ENCODE data around the gene CCDC12.

CCDC12 gene

DNA sequence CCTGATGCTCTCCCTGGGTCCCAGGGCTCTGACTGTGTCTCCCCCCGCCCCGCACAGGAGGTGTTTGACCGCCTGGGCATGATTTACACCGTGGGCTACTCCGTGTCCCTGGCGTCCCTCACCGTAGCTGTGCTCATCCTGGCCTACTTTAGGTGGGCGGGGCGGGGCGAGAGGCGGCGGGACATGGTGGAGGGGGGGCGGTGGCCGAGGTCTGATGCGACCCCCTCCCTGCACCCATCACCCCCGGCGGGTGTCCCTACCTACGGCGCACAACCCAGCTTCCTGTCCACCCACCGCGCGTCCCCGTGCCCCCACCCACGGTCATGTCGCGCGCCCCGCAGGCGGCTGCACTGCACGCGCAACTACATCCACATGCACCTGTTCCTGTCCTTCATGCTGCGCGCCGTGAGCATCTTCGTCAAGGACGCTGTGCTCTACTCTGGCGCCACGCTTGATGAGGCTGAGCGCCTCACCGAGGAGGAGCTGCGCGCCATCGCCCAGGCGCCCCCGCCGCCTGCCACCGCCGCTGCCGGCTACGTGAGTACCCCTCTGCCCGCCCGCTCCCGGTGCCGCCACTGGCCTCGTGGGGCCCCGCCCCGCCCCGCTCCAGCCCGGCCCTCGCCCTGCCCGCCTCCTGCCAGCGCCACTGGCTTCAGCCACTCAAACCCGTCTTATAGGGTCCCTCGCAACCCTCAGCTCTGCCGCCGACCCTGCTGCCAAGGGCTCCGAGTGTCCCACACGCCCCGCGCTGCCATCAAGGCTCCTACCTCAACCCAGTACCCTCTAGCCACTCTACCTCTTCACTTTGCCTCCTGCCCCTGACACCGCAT is 78.0 kb downstream of the CCDC12 start:
- peaks cover 3% of the 10 kb centered on the region for H3K36me3 Mint-ChIP-seq (ENCODE audit: insufficient read depth)
- peak overlapping the region; percentile 38 to 51 for H3K4me3 Mint-ChIP-seq
- DNase-seq (no peak), ATAC-seq (replicated peaks) (peak; percentile 41)
- no peak overlapping the region for H3K27ac Mint-ChIP-seq
- H3K9me3 Mint-ChIP-seq: no peaks in the 10 kb centered on the region
- H3K27me3 Mint-ChIP-seq: peaks cover 22 to 60% of the 10 kb centered on the region in 2 donors
- H3K4me1 Mint-ChIP-seq (ENCODE audit: low read depth in 2 of 2): peaks cover 6 to 9% of the 10 kb centered on the region in 2 donors

DNA sequence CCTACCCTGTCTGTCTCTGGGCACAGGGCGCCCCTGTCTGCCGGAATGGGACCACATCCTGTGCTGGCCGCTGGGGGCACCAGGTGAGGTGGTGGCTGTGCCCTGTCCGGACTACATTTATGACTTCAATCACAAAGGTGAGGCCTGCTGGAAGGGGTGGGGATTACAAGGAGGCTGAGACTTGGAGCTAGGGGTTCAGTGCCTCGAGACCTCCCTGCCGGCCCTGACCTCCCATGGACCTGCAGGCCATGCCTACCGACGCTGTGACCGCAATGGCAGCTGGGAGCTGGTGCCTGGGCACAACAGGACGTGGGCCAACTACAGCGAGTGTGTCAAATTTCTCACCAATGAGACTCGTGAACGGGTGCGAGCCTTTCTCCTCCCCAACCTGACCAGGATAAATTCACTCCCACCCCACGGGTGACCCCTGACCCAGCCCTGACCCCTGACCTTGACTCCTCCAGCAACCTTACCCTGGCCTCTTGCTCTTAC is 78.7 kb downstream of the CCDC12 start:
- Mint-ChIP-seq H3K4me3 (peak overlapping the region in 1 of 2 donors; percentile 43), H3K36me3 (ENCODE audit: insufficient read depth) (peaks cover 3% of the 10 kb centered on the region), H3K27me3 (peaks cover 27 to 67% of the 10 kb centered on the region in 2 donors), H3K4me1 (ENCODE audit: low read depth in 2 of 2) (peaks cover 6 to 11% of the 10 kb centered on the region in 2 donors), H3K9me3 (no peaks in the 10 kb centered on the region), H3K27ac (no peak overlapping the region)
- DNase-seq (no peak), ATAC-seq (replicated peaks) (no peak)

DNA sequence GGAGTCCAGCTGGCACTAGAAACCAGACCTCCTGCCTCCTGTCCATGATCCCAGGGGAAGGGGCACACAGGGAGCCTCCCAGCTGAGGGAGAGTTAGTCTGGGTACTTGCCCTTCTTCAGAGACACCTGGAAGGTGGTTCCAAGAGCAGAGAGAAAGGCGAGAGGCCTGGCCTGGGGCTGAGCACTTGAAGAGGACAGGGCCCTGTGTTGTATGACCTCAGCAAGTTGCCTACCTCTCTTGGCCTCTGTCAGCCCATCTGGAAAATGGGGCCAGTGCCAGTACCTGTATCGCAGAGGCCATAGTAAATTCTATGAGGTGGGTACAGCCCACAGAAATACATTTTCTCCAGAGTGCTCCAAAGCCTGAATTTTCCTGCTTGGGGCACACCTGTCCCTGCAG is 79.5 kb downstream of the CCDC12 start:
- Mint-ChIP-seq H3K4me1 (ENCODE audit: low read depth in 2 of 2) (peaks cover 6 to 18% of the 10 kb centered on the region in 2 donors), H3K4me3 (no peak overlapping the region), H3K27me3 (peaks cover 34 to 75% of the 10 kb centered on the region in 2 donors), H3K9me3 (no peaks in the 10 kb centered on the region), H3K27ac (no peak overlapping the region), H3K36me3 (ENCODE audit: insufficient read depth) (peaks cover 3% of the 10 kb centered on the region)
- DNase-seq (no peak), ATAC-seq (replicated peaks) (no peak)

DNA sequence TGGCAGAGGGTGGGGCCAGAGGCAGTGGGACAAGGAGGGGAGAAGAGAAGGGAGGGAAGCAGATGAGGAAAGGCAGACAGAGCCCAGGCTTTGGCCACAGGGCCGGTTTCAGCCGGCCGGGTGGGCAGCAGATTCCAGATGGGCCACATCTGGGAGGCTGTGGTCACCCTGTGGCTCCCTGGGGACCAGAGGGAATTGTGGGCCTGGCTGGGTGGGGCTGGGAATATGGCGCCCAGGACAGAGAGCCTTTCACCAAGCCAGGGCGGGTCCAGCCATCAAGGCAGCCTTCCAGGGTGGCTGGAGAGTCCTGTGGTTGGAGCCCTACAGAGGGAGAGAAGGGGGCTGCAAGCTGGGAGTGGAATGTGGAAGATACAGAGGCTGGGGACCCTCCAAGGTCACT is 80.2 kb downstream of the CCDC12 start:
- H3K27me3 Mint-ChIP-seq: peaks cover 41 to 82% of the 10 kb centered on the region in 2 donors
- H3K9me3 Mint-ChIP-seq: no peaks in the 10 kb centered on the region
- peaks cover 5% of the 10 kb centered on the region for H3K36me3 Mint-ChIP-seq (ENCODE audit: insufficient read depth)
- peaks cover 6 to 18% of the 10 kb centered on the region in 2 donors for H3K4me1 Mint-ChIP-seq (ENCODE audit: low read depth in 2 of 2)
- DNase-seq: no peak
- no peak for ATAC-seq (replicated peaks)
- no peak overlapping the region for H3K27ac Mint-ChIP-seq
- no peak overlapping the region for H3K4me3 Mint-ChIP-seq

DNA sequence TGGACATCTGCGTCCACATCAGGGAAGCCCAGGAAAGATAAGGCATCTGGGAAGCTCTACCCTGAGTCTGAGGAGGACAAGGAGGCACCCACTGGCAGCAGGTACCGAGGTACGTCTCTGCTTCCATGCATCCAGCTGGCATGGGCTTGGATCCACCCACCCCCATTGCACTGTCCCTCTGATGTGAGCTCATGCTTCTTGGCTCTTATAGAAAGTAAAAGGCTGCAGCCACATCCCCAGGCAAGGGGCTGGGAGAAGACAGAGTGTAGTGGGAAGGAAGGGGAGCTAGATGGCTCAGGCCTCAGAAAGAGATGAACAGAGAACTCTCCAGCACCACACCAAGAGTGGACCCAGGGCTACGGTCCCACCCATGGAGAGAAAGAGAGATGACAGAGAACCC is 80.8 kb downstream of the CCDC12 start:
- peaks cover 47 to 88% of the 10 kb centered on the region in 2 donors for H3K27me3 Mint-ChIP-seq
- H3K4me3 Mint-ChIP-seq: no peak overlapping the region
- peaks cover 8% of the 10 kb centered on the region for H3K36me3 Mint-ChIP-seq (ENCODE audit: insufficient read depth)
- ATAC-seq (replicated peaks) (no peak), DNase-seq (no peak)
- no peaks in the 10 kb centered on the region for H3K9me3 Mint-ChIP-seq
- no peak overlapping the region for H3K27ac Mint-ChIP-seq
- H3K4me1 Mint-ChIP-seq (ENCODE audit: low read depth in 2 of 2): peaks cover 6 to 18% of the 10 kb centered on the region in 2 donors

DNA sequence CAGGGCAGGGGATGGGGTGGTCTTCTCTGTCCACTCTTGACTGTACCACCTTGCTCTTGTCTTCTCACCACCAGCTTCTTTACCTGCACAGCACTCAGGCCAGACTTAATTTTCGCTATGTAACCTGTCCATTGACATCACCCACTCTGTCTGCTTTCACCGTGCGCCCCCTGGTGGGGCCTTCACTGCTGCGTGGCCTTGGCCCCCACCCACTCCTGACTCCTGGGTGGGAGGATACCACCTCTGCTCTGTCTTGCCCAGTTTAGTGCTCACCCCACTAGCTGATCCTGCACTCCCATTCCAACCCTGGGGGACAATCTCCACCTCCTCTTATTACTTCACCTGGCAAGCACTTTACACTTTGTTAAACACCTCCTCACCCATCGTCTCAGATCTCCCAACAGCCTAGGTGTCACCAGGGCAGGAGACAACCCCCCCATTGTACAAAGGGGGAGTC is 81.3 kb downstream of the CCDC12 start:
- DNase-seq (peak; percentile 79 to 81 (median 80)), ATAC-seq (replicated peaks) (peak; percentile 83)
- Mint-ChIP-seq H3K4me1 (ENCODE audit: low read depth in 2 of 2) (peaks cover 6 to 18% of the 10 kb centered on the region in 2 donors), H3K4me3 (no peak overlapping the region), H3K9me3 (no peaks in the 10 kb centered on the region), H3K36me3 (ENCODE audit: insufficient read depth) (peaks cover 8% of the 10 kb centered on the region), H3K27me3 (peaks cover 49 to 88% of the 10 kb centered on the region in 2 donors), H3K27ac (no peak overlapping the region)

DNA sequence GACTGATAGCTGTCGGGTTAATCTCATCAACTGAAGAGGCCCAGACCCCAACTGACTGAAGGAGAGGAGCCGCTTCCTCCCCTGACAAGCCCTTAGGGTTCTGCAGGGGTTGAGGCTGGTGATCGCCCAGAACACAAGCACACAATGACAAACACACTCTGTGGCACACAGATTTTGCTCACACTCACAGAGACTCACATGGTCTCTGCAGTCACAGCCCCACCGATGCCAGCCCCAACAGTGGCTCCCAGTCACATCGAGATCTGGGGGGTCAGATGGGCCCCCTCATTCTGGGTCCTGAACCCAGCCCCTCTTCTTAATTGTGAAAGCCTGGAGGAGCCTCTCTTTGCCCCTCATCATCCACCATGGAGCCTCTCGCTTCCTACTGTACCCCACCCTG is 82.3 kb downstream of the CCDC12 start:
- Mint-ChIP-seq H3K9me3 (no peaks in the 10 kb centered on the region), H3K36me3 (ENCODE audit: insufficient read depth) (peaks cover 8% of the 10 kb centered on the region), H3K4me1 (ENCODE audit: low read depth in 2 of 2) (peaks cover 6 to 18% of the 10 kb centered on the region in 2 donors), H3K27me3 (peaks cover 48 to 91% of the 10 kb centered on the region in 2 donors), H3K27ac (no peak overlapping the region), H3K4me3 (no peak overlapping the region)
- DNase-seq (no peak), ATAC-seq (replicated peaks) (no peak)

DNA sequence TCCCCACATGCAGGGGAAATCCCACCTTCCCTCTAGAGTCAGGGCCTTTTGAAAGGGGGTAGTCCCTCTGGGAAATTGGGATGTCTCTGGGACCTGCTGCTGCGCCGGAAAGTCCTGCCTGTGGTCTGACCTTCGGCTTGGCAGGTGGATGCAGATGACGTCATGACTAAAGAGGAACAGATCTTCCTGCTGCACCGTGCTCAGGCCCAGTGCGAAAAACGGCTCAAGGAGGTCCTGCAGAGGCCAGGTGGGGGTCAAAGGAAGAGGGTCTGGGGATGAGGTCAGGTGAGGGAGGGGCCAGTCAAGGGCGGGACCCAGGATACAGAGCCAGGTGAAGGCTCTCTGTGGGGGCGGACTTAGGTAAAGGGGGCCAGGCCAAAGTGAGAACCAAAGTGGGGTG is 82.8 kb downstream of the CCDC12 start:
- ATAC-seq (replicated peaks): no peak
- H3K9me3 Mint-ChIP-seq: no peaks in the 10 kb centered on the region
- H3K36me3 Mint-ChIP-seq (ENCODE audit: insufficient read depth): peaks cover 8% of the 10 kb centered on the region
- H3K4me1 Mint-ChIP-seq (ENCODE audit: low read depth in 2 of 2): peaks cover 6 to 16% of the 10 kb centered on the region in 2 donors
- no peak overlapping the region for H3K27ac Mint-ChIP-seq
- no peak for DNase-seq
- no peak overlapping the region for H3K4me3 Mint-ChIP-seq
- H3K27me3 Mint-ChIP-seq: peaks cover 43 to 88% of the 10 kb centered on the region in 2 donors

DNA sequence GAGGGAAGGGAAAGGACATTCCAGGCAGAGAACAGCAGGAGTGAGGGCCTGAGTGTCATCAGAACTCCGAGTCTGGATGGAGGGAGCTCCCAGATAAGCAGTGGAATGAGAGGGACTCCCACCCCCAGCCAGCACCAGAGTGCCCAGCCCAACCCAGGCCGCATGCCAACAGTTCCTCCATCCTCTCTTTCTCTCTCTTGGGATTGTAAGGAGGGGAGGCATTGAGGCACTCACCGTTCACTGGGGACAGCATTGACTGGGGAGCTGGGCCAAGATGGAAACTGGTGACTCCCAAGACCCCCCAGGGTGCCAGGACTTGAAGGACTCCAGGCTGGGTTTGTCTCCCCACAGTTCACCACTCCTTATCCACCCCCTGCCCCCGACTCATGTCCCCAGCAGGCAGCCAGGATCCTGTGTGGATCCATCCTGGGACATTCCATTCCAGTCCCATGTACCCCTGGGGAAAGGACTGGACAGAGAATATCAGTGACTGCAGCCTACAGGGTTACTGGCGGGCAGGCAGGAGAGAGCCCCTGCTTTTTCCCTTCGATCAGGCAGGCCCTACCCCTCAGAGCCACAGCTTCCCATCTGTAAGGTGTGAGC is 83.3 kb downstream of the CCDC12 start:
- ATAC-seq (replicated peaks) (no peak), DNase-seq (no peak)
- Mint-ChIP-seq H3K27ac (no peak overlapping the region), H3K4me1 (ENCODE audit: low read depth in 2 of 2) (peaks cover 2 to 14% of the 10 kb centered on the region in 2 donors), H3K4me3 (peak overlapping the region in 1 of 2 donors; percentile 60), H3K36me3 (ENCODE audit: insufficient read depth) (peaks cover 8% of the 10 kb centered on the region), H3K27me3 (peaks cover 39 to 85% of the 10 kb centered on the region in 2 donors), H3K9me3 (no peaks in the 10 kb centered on the region)

DNA sequence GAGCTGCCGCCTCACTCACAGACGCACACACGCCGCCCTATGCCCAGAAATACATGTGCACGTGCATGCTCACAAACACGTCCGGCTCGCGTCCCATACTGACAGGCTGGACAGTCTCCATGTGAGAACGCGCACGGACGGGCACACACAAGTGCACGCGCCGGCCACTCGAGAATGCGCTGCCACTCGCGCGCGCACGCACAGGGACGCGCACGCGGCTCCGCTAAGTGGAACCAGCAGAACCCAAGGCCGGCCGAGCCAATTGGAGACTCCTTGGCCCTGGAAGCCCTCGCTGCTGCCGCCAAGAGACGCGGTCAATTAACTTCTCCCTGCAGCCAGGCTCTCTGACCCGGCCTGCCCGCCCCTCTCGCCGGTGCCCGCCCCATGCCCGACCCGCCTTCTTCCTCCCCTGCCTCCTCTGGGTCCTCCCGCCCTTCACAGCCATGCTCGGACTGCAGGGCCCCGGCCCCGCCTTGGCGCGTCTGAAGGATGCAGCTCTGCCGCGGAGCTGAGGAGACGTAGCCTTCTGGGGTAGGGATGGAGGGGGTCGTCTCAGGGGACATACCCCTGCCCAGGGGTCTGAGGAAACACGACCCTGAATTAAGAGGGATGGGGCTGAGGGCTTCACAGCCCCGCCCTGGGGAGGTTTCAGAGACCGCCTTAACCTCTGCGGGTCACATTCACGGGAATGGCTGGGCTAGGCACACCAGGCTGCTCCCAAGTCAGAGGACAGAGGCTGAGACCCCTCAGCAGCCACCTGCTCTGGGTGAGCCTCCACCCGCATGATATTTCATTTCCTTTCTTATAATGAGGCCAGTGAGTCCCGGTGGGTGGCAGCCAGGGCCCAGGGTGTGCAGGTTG is 84.0 kb downstream of the CCDC12 start:
- Mint-ChIP-seq H3K9me3 (no peaks in the 10 kb centered on the region), H3K27me3 (peaks cover 33 to 82% of the 10 kb centered on the region in 2 donors), H3K4me3 (peak overlapping the region; percentile 54 to 60), H3K27ac (no peak overlapping the region), H3K4me1 (ENCODE audit: low read depth in 2 of 2) (peaks cover 0 to 12% of the 10 kb centered on the region in 2 donors), H3K36me3 (ENCODE audit: insufficient read depth) (peaks cover 8% of the 10 kb centered on the region)
- DNase-seq (no peak), ATAC-seq (replicated peaks) (peak; percentile 32)

DNA sequence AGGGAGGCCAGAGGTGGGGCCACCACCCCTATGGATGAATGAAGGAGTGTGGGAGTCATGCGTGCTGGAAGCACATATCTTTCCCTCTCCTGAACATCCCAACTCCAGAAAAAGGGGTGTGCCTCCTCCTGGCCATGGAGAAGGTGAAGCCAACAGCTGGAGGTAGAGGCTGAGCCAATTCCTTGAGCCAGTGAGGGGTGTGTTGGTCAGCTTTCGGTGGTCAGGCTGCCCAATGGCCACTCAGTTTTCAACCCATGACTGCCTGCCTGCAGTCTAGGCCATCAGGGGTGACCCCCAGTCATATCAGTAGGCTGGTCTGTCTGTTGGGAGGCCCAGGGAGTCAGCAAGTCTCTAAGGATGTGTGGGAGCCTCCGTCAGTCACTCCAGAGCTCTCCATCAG is 85.4 kb downstream of the CCDC12 start:
- Mint-ChIP-seq H3K36me3 (ENCODE audit: insufficient read depth) (peaks cover 8% of the 10 kb centered on the region), H3K4me3 (peak overlapping the region in 1 of 2 donors; percentile 4), H3K27ac (no peak overlapping the region), H3K27me3 (peaks cover 33 to 74% of the 10 kb centered on the region in 2 donors), H3K9me3 (no peaks in the 10 kb centered on the region), H3K4me1 (ENCODE audit: low read depth in 2 of 2) (peaks cover 0 to 12% of the 10 kb centered on the region in 2 donors)
- DNase-seq (no peak), ATAC-seq (replicated peaks) (no peak)

DNA sequence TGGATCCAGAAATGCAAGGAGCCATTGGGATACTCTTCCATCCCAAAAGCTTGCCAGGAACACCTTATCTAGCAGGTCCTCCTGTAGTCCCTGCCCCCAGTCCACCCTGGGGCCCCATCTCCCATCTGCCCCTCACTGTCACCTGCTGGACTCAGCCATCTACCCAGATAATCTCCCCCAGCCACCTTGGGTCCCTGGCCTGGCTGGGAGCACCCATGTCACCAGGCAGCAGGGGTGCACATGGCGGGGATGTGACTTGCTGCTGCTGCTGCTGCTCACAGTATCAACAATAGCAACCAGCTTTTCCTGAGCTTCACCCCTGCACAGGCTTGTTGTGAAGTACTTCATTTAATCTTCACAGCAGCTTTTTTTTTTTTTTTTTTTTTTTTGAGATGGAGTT is 86.4 kb downstream of the CCDC12 start:
- H3K27me3 Mint-ChIP-seq: peaks cover 36 to 75% of the 10 kb centered on the region in 2 donors
- H3K27ac Mint-ChIP-seq: no peak overlapping the region
- DNase-seq: no peak
- no peak for ATAC-seq (replicated peaks)
- H3K4me3 Mint-ChIP-seq: no peak overlapping the region
- peaks cover 4% of the 10 kb centered on the region for H3K36me3 Mint-ChIP-seq (ENCODE audit: insufficient read depth)
- peaks cover 0 to 9% of the 10 kb centered on the region in 2 donors for H3K4me1 Mint-ChIP-seq (ENCODE audit: low read depth in 2 of 2)
- H3K9me3 Mint-ChIP-seq: no peaks in the 10 kb centered on the region
